Measurements from ENCODE around the gene SNX33.
"Not testable (repeated sequence)": the region's sequence is repeated elsewhere in the genome, so short reads cannot be mapped to it uniquely, and the experiment has no call there.

SNX33 gene

GRCh38 chr15:75711495-75711894 is 63.8 kb downstream of the SNX33 start:
- peak overlapping the region; percentile 75 to 87 (median 83) for H3K4me3 Mint-ChIP-seq
- H3K36me3 Mint-ChIP-seq (ENCODE audit: low read depth); H3K9me3 Mint-ChIP-seq; H3K27me3 Mint-ChIP-seq (ENCODE audit: low read depth): not testable (repeated sequence)
- peak overlapping the region; percentile 42 to 87 (median 61) for H3K27ac Mint-ChIP-seq
- peaks cover 49% of the 10 kb centered on the region for H3K4me1 Mint-ChIP-seq

Data from nephron (organoid).